MCF 10A (cell line): ENCODE results near the gene PARP6. TPM values are rescaled to one million over a fixed set of nuclear protein-coding genes. Genes with fewer than 3 reads are reported as not detected.

Experiments
- BruUV-seq: library from RNA; stranded (reverse); fragments of 400-500 nt; replicated peaks from 2 replicates; lab custom pipeline; 2021; lab: Mats Ljungman, UMichigan
- CTCF ChIA-PET: fragments of 300-600 bp; sonication (Branson Sonifier 250); formaldehyde crosslinking; extraction: SDS; loops from one replicate; lab custom pipeline; 2021; ENCODE audit warnings: antibody characterized with exemption, inconsistent platforms; lab: Yijun Ruan, JAX
- POLR2A ChIA-PET: fragments of 300-600, 350-650 bp; sonication (Branson Sonifier 250); formaldehyde crosslinking; extraction: SDS; loops from one replicate; lab custom pipeline; 2020; ENCODE audit warnings: antibody characterized with exemption, inconsistent platforms; lab: Yijun Ruan, JAX
- DNase-seq: peaks from one replicate; pipeline ENCODE4 v3.0.0-alpha.2; 2018; ENCODE audit not compliant: unreplicated experiment
- H3K27ac Mint-ChIP-seq: one replicate; pipeline ENCODE4 v1.8.0; 2022; ENCODE audit warnings: mild to moderate bottlenecking, low read depth, mixed read lengths; ENCODE audit not compliant: unreplicated experiment
- H3K27me3 Mint-ChIP-seq: one replicate; pipeline ENCODE4 v1.8.0; 2022; ENCODE audit warnings: mixed read lengths; ENCODE audit not compliant: insufficient read depth, unreplicated experiment
- H3K36me3 Mint-ChIP-seq: one replicate; pipeline ENCODE4 v1.8.0; 2022; ENCODE audit warnings: mild to moderate bottlenecking, moderate library complexity, mixed read lengths; ENCODE audit not compliant: insufficient read depth, unreplicated experiment
- H3K4me1 Mint-ChIP-seq: one replicate; pipeline ENCODE4 v1.8.0; 2022; ENCODE audit warnings: mixed read lengths; ENCODE audit not compliant: insufficient read depth, unreplicated experiment
- H3K4me3 Mint-ChIP-seq: one replicate; pipeline ENCODE4 v1.8.0; 2022; ENCODE audit warnings: mild to moderate bottlenecking, moderate library complexity, mixed read lengths; ENCODE audit not compliant: unreplicated experiment
- H3K9me3 Mint-ChIP-seq: one replicate; pipeline ENCODE4 v1.8.0; 2022; ENCODE audit warnings: mixed read lengths; ENCODE audit not compliant: unreplicated experiment
- CTCF ChIP-seq: fragments of 200-600 bp; IDR thresholded peaks from one replicate; pipeline ENCODE4 v1.8.0; 2022; ENCODE audit warnings: antibody characterized with exemption, mild to moderate bottlenecking; ENCODE audit not compliant: unreplicated experiment
- intact Hi-C: fragments of 100-400 bp; cut with micrococcal nuclease; formaldehyde crosslinking; loops from 2 replicates; pipeline ENCODE4 v1.14.1; 2022
- total RNA-seq: library from RNA; stranded (reverse); gene quantifications from 2 replicates; pipeline ENCODE4 v1.2.3, GENCODE V29; 2022

The PARP6 gene
- total RNA-seq, 1 experiment from 2014 or later = 117 TPM

- POLR2A ChIA-PET = interaction anchor here (0.6 to 11.2 kb wide), 6 partner anchors 11 to 189 kb away, joined by 3 to 424 read pairs (median 30); partner anchors contain the start of gene PKM
- intact Hi-C loops = no loop called here
- Mint-ChIP-seq H3K36me3 (peaks cover 46% of the 10 kb centered on the region), H3K9me3 (no peaks in the 10 kb centered on the region), H3K4me1 (peaks cover 16% of the 10 kb centered on the region), H3K27me3 (no peaks in the 10 kb centered on the region), H3K27ac (peak overlapping the region; percentile 23), H3K4me3 (no peak overlapping the region)
- CTCF ChIA-PET = no interaction called here
- BruUV-seq = no TSS peak
- no peak for DNase-seq
- TF ChIP-seq CTCF = no peak
Observed at GRCh38 chr15:72196409-72197040, 75.8 kb downstream of the PARP6 start.

DNA sequence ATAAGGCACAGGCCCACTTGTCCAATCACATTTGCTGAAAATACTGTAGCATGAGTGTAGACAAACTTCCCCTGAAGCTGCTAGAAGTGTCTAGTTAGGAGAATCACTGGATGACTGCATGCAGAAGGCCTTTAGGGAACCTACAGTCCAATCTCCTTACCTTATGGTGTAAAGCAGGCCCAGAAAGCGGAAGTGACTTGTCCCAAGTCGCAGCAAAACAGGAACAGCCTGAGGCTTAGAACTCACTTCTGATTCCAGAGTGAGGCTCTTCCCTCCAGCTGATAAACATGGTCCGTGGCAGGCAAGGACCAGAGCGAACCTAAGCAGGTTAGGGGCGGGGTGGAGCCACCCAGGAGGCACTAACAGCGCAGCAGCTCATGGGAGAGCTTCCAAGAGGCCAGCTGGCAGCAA is 77.2 kb downstream of the PARP6 start:
- ChIA-PET CTCF (interaction anchor here (1.0 kb wide), 1 partner anchor 9 kb away, joined by 3 read pairs; no protein-coding TSS in a partner anchor), POLR2A (interaction anchor here (1.2 to 11.2 kb wide), 7 partner anchors 8 to 181 kb away, joined by 4 to 424 read pairs (median 11); partner anchors contain the start of genes HEXA and PKM)
- Mint-ChIP-seq H3K4me3 (no peak overlapping the region), H3K36me3 (peaks cover 32% of the 10 kb centered on the region), H3K4me1 (peaks cover 16% of the 10 kb centered on the region), H3K9me3 (no peaks in the 10 kb centered on the region), H3K27me3 (no peaks in the 10 kb centered on the region), H3K27ac (no peak overlapping the region)
- no peak for TF ChIP-seq CTCF
- no peak for DNase-seq
- no TSS peak for BruUV-seq
- intact Hi-C loops = no loop called here

GRCh38 chr15:72193836-72194396 is 78.4 kb downstream of the PARP6 start:
- Mint-ChIP-seq H3K4me1 (peaks cover 16% of the 10 kb centered on the region), H3K4me3 (no peak overlapping the region), H3K36me3 (peaks cover 20% of the 10 kb centered on the region), H3K9me3 (no peaks in the 10 kb centered on the region), H3K27ac (no peak overlapping the region), H3K27me3 (no peaks in the 10 kb centered on the region)
- DNase-seq = no peak
- TF ChIP-seq CTCF = no peak
- BruUV-seq = no TSS peak
- POLR2A ChIA-PET = interaction anchor here (1.1 to 11.2 kb wide), 6 partner anchors 9 to 182 kb away, joined by 4 to 424 read pairs (median 28); partner anchors contain the start of genes HEXA and PKM
- intact Hi-C loops = no loop called here
- CTCF ChIA-PET = interaction anchor here (0.6 to 1.0 kb wide), 2 partner anchors 8 to 152 kb away, joined by 3 to 5 read pairs; no protein-coding TSS in a partner anchor

DNA sequence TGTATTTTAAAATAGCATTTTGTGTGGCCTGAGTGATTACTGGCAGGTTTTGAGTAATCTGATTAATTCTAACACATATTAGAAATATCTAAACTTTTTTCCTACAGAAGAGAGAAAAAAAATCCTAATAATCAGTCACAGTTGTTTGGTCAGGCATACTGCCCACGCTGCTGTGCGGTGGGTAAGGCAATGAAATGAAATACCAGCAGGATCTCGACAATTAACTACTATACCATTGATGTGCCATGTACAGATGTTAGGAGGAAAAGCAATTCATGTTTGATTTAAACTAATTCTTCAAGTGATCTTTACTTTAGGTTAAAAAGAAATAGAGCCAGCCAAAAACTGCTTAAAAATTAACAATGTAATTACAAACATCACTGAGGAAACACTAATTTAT is 79.9 kb downstream of the PARP6 start:
- Mint-ChIP-seq H3K4me1 (peaks cover 5% of the 10 kb centered on the region), H3K4me3 (no peak overlapping the region), H3K27ac (no peak overlapping the region), H3K9me3 (no peaks in the 10 kb centered on the region), H3K36me3 (peaks cover 6% of the 10 kb centered on the region), H3K27me3 (no peaks in the 10 kb centered on the region)
- DNase-seq = no peak
- no TSS peak for BruUV-seq
- TF ChIP-seq CTCF = no peak
- intact Hi-C loops = no loop called here
- POLR2A ChIA-PET = interaction anchor here (0.7 to 1.7 kb wide), 3 partner anchors 8 to 38 kb away, joined by 3 to 4 read pairs (median 4); partner anchors contain the start of gene PKM
- CTCF ChIA-PET = no interaction called here
